AG04449 (cell line): Measurements from ENCODE around the gene DLX1.

Source experiments
- CTCF ChIA-PET: fragments of 350-600 bp; formaldehyde crosslinking; extraction: SDS; loops from one replicate; lab custom pipeline; 2021; ENCODE audit warnings: antibody characterized with exemption; lab: Yijun Ruan, JAX
- POLR2A ChIA-PET: fragments of 400-600, 350-600 bp; formaldehyde crosslinking; extraction: SDS; loops from one replicate; lab custom pipeline; 2020; ENCODE audit warnings: antibody characterized with exemption, inconsistent platforms; lab: Yijun Ruan, JAX
- DNase-seq: peaks from one replicate; pipeline ENCODE4 v3.0.0-alpha.2; 2010; ENCODE audit warnings: low read depth, low spot score
- H3K4me3 ChIP-seq: 2 replicates; pipeline ENCODE4 v1.5.1; 2011; ENCODE audit warnings: low read depth, mild to moderate bottlenecking, control low read depth, low read length
- CTCF ChIP-seq: IDR thresholded peaks from one replicate; pipeline ENCODE4 v1.5.1; 2011; ENCODE audit warnings: mild to moderate bottlenecking, moderate library complexity, low read length, control low read depth, inconsistent platforms; ENCODE audit not compliant: insufficient read depth; ENCODE audit errors: missing control alignments

The DLX1 gene

GRCh38 chr2:172095905-172096625 is 10.8 kb downstream of the DLX1 start:
- TF ChIP-seq CTCF = peak; percentile 20
- H3K4me3 ChIP-seq = peak overlapping the region; percentile 66
- CTCF ChIA-PET = interaction anchor here (0.7 to 1.3 kb wide), 5 partner anchors 8 to 286 kb away, joined by 3 to 5 read pairs (median 3); partner anchors contain the start of gene DLX1
- no peak for DNase-seq
- POLR2A ChIA-PET = interaction anchor here (0.6 to 4.7 kb wide), 2 partner anchors 10 to 251 kb away, joined by 3 to 52 read pairs; partner anchors contain the start of gene DLX1

GRCh38 chr2:172096626-172097547 is 11.6 kb downstream of the DLX1 start:
- peak; percentile 74 for DNase-seq
- H3K4me3 ChIP-seq = peak overlapping the region; percentile 66
- ChIA-PET CTCF (interaction anchor here (0.9 kb wide), 1 partner anchor 286 kb away, joined by 3 read pairs; no protein-coding TSS in a partner anchor), POLR2A (interaction anchor here (1.1 to 4.7 kb wide), 3 partner anchors 10 to 51 kb away, joined by 3 to 52 read pairs (median 3); partner anchors contain the start of gene DLX1)
- no peak for TF ChIP-seq CTCF

- CTCF ChIA-PET = interaction anchor here (1.7 kb wide), 1 partner anchor 205 kb away, joined by 3 read pairs; no protein-coding TSS in a partner anchor
These were observed 12.3 kb downstream of the DLX1 start for GRCh38 chr2:172097557-172098131.

DNA sequence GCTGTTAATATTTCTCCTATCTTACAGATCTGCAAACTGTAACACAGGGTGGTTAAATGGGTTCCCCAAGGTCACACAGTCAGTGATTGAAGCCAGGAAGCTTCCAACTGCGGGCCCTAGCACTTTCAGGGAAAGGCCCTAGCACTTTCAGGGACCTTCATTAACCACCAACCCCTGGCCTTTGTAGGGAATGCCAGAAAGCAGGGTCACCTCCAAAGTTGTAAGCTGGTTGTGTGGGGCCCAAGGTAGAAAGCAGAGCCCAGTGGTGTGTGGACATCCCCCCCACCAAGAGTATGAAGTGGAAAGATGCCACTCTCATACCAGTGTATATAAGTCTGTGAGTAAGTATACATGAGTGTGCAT is 13.0 kb downstream of the DLX1 start:
- TF ChIP-seq CTCF = no peak
- ChIA-PET CTCF (interaction anchor here (1.1 to 2.3 kb wide), 3 partner anchors 11 to 287 kb away, joined by 3 to 10 read pairs (median 3); no protein-coding TSS in a partner anchor), POLR2A (interaction anchor here (1.3 to 5.0 kb wide), 4 partner anchors 9 to 386 kb away, joined by 3 to 76 read pairs (median 28); partner anchors contain the start of gene DLX1)
- no peak for DNase-seq
- H3K4me3 ChIP-seq = peak overlapping the region; percentile 81

More at GRCh38 chr2:172097557-172098131, 12.3 kb downstream of the DLX1 start:
- H3K4me3 ChIP-seq = peak overlapping the region; percentile 66; the same call in 1 of the 2 replicates
- POLR2A ChIA-PET = interaction anchor here (1.1 to 4.7 kb wide), 3 partner anchors 9 to 51 kb away, joined by 3 to 52 read pairs (median 3); partner anchors contain the start of gene DLX1
- no peak for DNase-seq
- TF ChIP-seq CTCF = no peak

DNA sequence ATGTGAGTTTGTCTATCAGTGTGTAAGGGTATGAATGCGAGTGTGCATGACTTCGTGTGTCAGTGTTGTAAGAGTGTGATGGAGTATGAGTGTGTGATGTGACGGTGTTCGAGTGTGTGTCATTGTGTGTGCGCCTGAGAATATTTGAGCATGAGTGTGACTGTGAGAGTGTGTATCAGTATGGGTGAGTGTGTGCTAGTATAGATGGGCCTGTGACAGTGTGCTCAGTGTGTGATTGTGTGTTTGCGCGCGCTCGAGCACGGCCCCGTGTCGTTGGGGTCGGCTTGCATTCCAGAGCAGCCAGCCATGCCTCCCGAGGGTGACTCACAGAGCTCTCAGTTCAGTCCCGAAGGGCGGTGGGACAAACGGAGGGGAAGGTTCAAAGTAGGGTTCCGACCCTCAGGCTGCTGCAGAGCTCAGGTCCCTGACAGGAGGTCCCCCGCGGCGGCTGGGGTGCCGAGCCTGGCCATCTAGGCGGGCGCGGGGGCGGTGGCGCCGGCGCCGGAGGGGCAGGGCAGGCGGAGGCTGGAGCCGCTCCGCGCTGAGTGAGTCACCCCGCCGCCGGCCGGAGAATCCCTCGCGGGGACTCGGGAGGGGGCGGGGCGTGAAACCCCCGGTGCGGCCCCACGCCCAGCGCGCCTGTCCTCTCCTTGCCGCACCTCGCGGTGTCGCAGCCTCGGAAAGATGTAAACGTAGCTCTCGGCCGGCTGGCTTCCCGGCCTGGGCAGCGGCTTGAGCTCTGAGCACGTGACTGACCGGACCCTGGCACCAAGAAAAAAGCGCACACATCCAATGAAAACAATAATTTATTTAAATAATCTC is 13.6 kb downstream of the DLX1 start:
- no peak for TF ChIP-seq CTCF
- POLR2A ChIA-PET = interaction anchor here (1.3 to 5.0 kb wide), 3 partner anchors 8 to 387 kb away, joined by 3 to 76 read pairs (median 3); partner anchors contain the start of gene DLX1
- DNase-seq = no peak
- peak overlapping the region; percentile 81 for H3K4me3 ChIP-seq
- CTCF ChIA-PET = interaction anchor here (0.8 to 2.3 kb wide), 11 partner anchors 12 to 401 kb away, joined by 3 to 10 read pairs (median 3); partner anchors contain the start of gene DLX1
